Measurements from ENCODE around the gene C20orf96. TPM values are rescaled to one million over a fixed set of nuclear protein-coding genes. Genes with fewer than 3 reads are reported as not detected.

Gene C20orf96
- total and polyA plus RNA-seq, 4 donors: 0.70 to 2.6 (median 1.7) TPM

DNA sequence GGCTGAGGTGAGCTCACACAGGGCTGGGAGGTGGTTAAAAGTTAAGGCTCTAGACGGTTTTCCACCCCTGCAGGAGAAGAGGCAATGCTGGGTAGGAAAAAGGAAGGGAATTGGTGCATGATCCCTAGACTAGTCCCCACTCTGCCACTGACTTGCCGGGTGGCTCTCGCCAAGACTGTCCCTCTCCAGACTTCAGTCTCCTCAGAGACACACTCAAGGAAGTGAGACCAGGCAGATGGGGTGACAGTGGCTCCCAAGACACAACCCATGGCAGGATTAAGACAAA is 13.1 kb downstream of the C20orf96 start:
- 67% methylated on average over 3 of the region's 3 CpGs for WGBS
- Histone ChIP-seq H3K9me3 (ENCODE audit: control insufficient read depth in 4 of 4, low read length in 3 of 4) (no peaks in the 10 kb centered on the region), H3K27me3 (ENCODE audit: control insufficient read depth in 4 of 4, insufficient read depth in 4 of 4, low read length in 3 of 4) (no peaks in the 10 kb centered on the region), H3K36me3 (ENCODE audit: control insufficient read depth in 4 of 4, insufficient read depth in 3 of 4, low read depth in 1 of 4, low read length in 3 of 4) (peaks cover 0 to 21% (median 0%) of the 10 kb centered on the region in 4 donors), H3K27ac (ENCODE audit: low read depth in 1 of 2, low read length in 2 of 2) (no peak overlapping the region), H3K4me3 (ENCODE audit: low read depth in 1 of 3, low read length in 3 of 3) (no peak overlapping the region), H3K4me1 (ENCODE audit: control insufficient read depth in 4 of 4, insufficient read depth in 4 of 4, low read length in 3 of 4) (no peaks in the 10 kb centered on the region), H3K9ac (ENCODE audit: low read depth in 1 of 2, low read length in 2 of 2) (no peak overlapping the region)
- TF ChIP-seq YY1 (IDR thresholded peaks at IDR 0.05) (no peak), HNF4G (IDR thresholded peaks at IDR 0.05) (no peak), EGR1 (IDR thresholded peaks at IDR 0.05; ENCODE audit: low read depth in 2 of 2) (no peak), RAD21 (IDR thresholded peaks at IDR 0.05) (no peak), NR2F2 (IDR thresholded peaks at IDR 0.05) (no peak), SP1 (IDR thresholded peaks at IDR 0.05) (no peak), FOXA1 (IDR thresholded peaks at IDR 0.05) (no peak), JUND (IDR thresholded peaks at IDR 0.05) (no peak), RXRA (IDR thresholded peaks at IDR 0.05) (no peak), TAF1 (conservative IDR thresholded peaks at IDR 0.05) (no peak)
- TF ChIP-seq, protein P1, sequence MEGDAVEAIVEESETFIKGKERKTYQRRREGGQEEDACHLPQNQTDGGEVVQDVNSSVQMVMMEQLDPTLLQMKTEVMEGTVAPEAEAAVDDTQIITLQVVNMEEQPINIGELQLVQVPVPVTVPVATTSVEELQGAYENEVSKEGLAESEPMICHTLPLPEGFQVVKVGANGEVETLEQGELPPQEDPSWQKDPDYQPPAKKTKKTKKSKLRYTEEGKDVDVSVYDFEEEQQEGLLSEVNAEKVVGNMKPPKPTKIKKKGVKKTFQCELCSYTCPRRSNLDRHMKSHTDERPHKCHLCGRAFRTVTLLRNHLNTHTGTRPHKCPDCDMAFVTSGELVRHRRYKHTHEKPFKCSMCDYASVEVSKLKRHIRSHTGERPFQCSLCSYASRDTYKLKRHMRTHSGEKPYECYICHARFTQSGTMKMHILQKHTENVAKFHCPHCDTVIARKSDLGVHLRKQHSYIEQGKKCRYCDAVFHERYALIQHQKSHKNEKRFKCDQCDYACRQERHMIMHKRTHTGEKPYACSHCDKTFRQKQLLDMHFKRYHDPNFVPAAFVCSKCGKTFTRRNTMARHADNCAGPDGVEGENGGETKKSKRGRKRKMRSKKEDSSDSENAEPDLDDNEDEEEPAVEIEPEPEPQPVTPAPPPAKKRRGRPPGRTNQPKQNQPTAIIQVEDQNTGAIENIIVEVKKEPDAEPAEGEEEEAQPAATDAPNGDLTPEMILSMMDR (IDR thresholded peaks at IDR 0.05; ENCODE audit: low read depth, low read length, missing input control): no peak
- TF ChIP-seq, protein P2, sequence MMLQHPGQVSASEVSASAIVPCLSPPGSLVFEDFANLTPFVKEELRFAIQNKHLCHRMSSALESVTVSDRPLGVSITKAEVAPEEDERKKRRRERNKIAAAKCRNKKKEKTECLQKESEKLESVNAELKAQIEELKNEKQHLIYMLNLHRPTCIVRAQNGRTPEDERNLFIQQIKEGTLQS (IDR thresholded peaks at IDR 0.05): no peak
- DNase-seq (ENCODE audit: low spot score): no peak

DNA sequence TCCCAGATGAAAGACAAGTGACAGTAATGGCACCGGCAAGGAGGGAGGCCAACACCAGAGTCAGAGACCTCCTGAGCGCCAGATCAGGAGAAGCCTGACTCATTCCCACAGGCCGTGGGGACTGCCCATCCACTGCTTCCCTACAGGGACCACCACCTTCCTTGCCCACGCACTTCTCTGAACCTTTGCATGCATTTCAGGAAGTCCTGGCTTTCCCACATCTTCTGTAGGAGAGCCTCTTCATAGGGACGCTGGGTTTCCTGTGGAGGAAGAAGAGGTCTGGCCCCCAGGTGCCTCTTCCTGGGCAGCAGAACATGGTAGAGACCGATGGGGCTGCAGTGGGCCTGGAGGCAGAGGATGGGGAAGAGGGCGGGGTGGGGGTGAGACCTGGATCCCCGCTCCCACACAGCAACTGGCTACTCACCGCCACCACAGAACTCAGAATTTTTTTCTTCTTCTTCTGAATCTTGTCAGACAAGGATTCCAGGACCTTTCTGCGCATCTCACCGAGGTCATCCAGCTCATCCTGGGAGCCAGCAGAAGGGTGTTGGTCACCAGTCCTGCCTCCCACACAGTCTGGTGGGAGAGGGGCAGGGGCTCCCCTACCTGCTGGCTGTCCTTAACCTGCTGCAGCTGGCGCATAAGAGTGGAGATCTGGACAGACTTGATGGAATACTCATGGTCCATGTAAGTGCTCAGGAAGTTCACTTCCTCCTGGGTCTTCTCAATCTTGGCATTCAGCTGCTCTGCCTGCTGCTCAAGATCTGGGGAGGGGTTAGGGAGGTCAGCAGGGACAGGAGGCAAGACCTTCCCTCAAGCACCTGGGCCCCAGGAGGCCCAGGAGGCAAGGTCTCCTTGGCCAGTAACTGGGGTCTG is 13.7 kb downstream of the C20orf96 start:
- H3K36me3 ChIP-seq (ENCODE audit: control insufficient read depth in 4 of 4, insufficient read depth in 3 of 4, low read depth in 1 of 4, low read length in 3 of 4): peaks cover 0 to 20% (median 0%) of the 10 kb centered on the region in 4 donors
- 95% methylated on average over 12 of the region's 12 CpGs for WGBS
- H3K27ac ChIP-seq (ENCODE audit: low read depth in 1 of 2, low read length in 2 of 2): no peak overlapping the region
- DNase-seq (ENCODE audit: low spot score): peak; percentile 20
- no peaks in the 10 kb centered on the region for H3K9me3 ChIP-seq (ENCODE audit: control insufficient read depth in 4 of 4, low read length in 3 of 4)
- H3K9ac ChIP-seq (ENCODE audit: low read depth in 1 of 2, low read length in 2 of 2): no peak overlapping the region
- no peaks in the 10 kb centered on the region for H3K27me3 ChIP-seq (ENCODE audit: control insufficient read depth in 4 of 4, insufficient read depth in 4 of 4, low read length in 3 of 4)
- no peak overlapping the region for H3K4me3 ChIP-seq (ENCODE audit: low read depth in 1 of 3, low read length in 3 of 3)
- TF ChIP-seq, protein P1 (IDR thresholded peaks at IDR 0.05; ENCODE audit: low read depth, low read length, missing input control): no peak
- TF ChIP-seq FOXA2 (IDR thresholded peaks at IDR 0.05): no peak
- H3K4me1 ChIP-seq (ENCODE audit: control insufficient read depth in 4 of 4, insufficient read depth in 4 of 4, low read length in 3 of 4): no peaks in the 10 kb centered on the region

- Histone ChIP-seq H3K4me3 (ENCODE audit: low read depth in 1 of 3, low read length in 3 of 3) (no peak overlapping the region), H3K9ac (ENCODE audit: low read depth in 1 of 2, low read length in 2 of 2) (no peak overlapping the region), H3K4me1 (ENCODE audit: control insufficient read depth in 4 of 4, insufficient read depth in 4 of 4, low read length in 3 of 4) (no peaks in the 10 kb centered on the region), H3K9me3 (ENCODE audit: control insufficient read depth in 4 of 4, low read length in 3 of 4) (no peaks in the 10 kb centered on the region), H3K36me3 (ENCODE audit: control insufficient read depth in 4 of 4, insufficient read depth in 3 of 4, low read depth in 1 of 4, low read length in 3 of 4) (peaks cover 0 to 18% (median 0%) of the 10 kb centered on the region in 4 donors), H3K27me3 (ENCODE audit: control insufficient read depth in 4 of 4, insufficient read depth in 4 of 4, low read length in 3 of 4) (no peaks in the 10 kb centered on the region), H3K27ac (ENCODE audit: low read depth in 1 of 2, low read length in 2 of 2) (no peak overlapping the region)
- DNase-seq (ENCODE audit: low spot score): no peak
- TF ChIP-seq EGR1 (IDR thresholded peaks at IDR 0.05; ENCODE audit: low read depth in 2 of 2) (no peak), HNF4A (conservative IDR thresholded peaks at IDR 0.05) (no peak), NR2F2 (IDR thresholded peaks at IDR 0.05) (no peak)
- TF ChIP-seq, protein P1 (IDR thresholded peaks at IDR 0.05; ENCODE audit: low read depth, low read length, missing input control): no peak
- WGBS: 96% methylated on average over 7 of the region's 7 CpGs
Observed at GRCh38 chr20:275791-276190, 14.8 kb downstream of the C20orf96 start.
